Loucy (cell line): ENCODE measurements around the gene RLF.
"Not testable (repeated sequence)": the region's sequence is repeated elsewhere in the genome, so short reads cannot be mapped to it uniquely, and the experiment has no call there.

Experiments
- EZH2phosphoT487 ChIP-seq: fragments of 200-600 bp; IDR thresholded peaks from 2 replicates; pipeline ENCODE4 v1.6.1; 2018; ENCODE audit warnings: antibody characterized with exemption, mild to moderate bottlenecking, moderate library complexity, borderline replicate concordance
- TF ChIP-seq, protein P1 (sequence below): fragments of 200-600 bp; sonication (generic); conservative IDR thresholded peaks from 2 replicates; pipeline ENCODE4 v1.5.1; 2014; ENCODE audit warnings: mild to moderate bottlenecking, antibody characterized with exemption, low read length

GRCh38 chr1:40176989-40177388 lies 15.8 kb downstream of the RLF start:
- TF ChIP-seq, protein P1, sequence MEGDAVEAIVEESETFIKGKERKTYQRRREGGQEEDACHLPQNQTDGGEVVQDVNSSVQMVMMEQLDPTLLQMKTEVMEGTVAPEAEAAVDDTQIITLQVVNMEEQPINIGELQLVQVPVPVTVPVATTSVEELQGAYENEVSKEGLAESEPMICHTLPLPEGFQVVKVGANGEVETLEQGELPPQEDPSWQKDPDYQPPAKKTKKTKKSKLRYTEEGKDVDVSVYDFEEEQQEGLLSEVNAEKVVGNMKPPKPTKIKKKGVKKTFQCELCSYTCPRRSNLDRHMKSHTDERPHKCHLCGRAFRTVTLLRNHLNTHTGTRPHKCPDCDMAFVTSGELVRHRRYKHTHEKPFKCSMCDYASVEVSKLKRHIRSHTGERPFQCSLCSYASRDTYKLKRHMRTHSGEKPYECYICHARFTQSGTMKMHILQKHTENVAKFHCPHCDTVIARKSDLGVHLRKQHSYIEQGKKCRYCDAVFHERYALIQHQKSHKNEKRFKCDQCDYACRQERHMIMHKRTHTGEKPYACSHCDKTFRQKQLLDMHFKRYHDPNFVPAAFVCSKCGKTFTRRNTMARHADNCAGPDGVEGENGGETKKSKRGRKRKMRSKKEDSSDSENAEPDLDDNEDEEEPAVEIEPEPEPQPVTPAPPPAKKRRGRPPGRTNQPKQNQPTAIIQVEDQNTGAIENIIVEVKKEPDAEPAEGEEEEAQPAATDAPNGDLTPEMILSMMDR = not testable (repeated sequence)
- TF ChIP-seq EZH2phosphoT487 = not testable (repeated sequence)
